Measurements from ENCODE around the gene DTNB.

DTNB gene

DNA sequence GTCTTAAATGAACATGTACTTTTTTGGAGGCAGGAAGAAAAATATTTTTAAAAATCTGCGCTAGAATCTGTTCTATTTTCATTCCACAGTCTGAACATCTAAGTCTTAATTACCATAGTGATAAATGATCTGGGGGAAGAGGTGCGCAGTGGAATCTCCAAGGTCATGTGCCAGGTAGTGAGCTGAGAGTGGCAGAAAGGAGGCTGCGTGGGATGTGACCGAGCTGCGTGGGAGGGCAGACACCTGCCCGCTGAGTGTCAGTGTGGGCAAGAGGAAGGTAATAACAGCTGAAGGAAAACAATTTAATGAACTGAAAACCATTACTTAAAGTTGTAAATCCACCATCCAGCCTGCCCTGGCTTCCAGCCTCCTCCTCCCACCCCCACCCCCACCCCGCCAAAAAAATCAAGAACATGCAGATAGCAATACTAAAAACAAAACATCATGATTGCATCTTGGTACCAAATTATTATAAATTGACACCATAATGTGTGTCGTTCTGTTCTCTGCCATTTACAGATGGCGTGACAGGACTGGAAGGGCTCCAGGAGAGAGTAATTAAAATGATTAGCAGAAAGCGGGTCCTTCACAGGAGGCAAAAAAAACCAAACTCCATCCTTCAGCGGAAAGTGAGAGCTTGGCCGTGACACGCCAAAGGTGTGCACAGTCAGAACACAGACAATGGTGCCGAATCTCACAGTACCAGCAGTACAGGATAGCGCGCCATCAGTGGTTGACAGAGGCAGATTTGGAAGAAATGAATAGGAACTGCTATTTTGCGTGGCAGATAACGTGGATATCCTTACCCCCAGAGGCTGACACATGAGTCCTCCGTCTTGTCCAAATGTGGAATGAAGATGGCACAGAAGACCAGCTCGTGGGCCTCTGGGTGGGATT, 11.4 kb upstream of the DTNB start:
- no peak overlapping the region for H3K27ac ChIP-seq
- no peak for TF ChIP-seq ZFX (IDR thresholded peaks at IDR 0.05)
- TF ChIP-seq, protein P1, sequence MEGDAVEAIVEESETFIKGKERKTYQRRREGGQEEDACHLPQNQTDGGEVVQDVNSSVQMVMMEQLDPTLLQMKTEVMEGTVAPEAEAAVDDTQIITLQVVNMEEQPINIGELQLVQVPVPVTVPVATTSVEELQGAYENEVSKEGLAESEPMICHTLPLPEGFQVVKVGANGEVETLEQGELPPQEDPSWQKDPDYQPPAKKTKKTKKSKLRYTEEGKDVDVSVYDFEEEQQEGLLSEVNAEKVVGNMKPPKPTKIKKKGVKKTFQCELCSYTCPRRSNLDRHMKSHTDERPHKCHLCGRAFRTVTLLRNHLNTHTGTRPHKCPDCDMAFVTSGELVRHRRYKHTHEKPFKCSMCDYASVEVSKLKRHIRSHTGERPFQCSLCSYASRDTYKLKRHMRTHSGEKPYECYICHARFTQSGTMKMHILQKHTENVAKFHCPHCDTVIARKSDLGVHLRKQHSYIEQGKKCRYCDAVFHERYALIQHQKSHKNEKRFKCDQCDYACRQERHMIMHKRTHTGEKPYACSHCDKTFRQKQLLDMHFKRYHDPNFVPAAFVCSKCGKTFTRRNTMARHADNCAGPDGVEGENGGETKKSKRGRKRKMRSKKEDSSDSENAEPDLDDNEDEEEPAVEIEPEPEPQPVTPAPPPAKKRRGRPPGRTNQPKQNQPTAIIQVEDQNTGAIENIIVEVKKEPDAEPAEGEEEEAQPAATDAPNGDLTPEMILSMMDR (conservative IDR thresholded peaks at IDR 0.05) = no peak

DNA sequence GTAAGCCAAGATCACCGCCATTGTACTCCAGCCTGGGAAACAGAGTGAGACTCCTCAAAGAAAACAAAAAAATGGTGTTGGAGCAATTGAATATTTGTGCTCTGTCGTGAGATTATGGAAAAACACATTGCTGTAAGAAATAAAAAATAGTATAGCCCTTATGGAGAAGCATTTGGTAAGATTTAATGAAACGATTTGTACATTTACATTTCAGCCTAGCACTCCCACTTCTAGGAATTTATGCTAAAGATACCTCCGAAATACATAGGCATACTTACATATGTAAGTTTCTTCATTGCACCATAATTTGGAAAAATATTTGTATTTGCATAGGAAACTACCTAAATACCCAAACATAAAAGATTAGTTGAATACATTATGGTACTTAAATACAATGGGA, 8.7 kb upstream of the DTNB start:
- H3K27ac ChIP-seq = no peak overlapping the region
- TF ChIP-seq, protein P1 (conservative IDR thresholded peaks at IDR 0.05) = no peak
- no peak for TF ChIP-seq ZFX (IDR thresholded peaks at IDR 0.05)

GRCh38 chr2:25677877-25678276, 4.5 kb upstream of the DTNB start:
- H3K27ac ChIP-seq = no peak overlapping the region

GRCh38 chr2:25674077-25674362, 643 bp upstream of the DTNB start:
- peak overlapping the region; percentile 91 for H3K27ac ChIP-seq
- TF ChIP-seq ZFX (IDR thresholded peaks at IDR 0.05) = no peak
- TF ChIP-seq, protein P1 (conservative IDR thresholded peaks at IDR 0.05) = no peak

More at GRCh38 chr2:25677877-25678276, 4.5 kb upstream of the DTNB start:
- TF ChIP-seq, protein P1 (conservative IDR thresholded peaks at IDR 0.05) = no peak
- TF ChIP-seq ZFX (IDR thresholded peaks at IDR 0.05) = no peak

GRCh38 chr2:25672494-25673299, 680 bp downstream of the DTNB start:
- 0 out of 2 replicates have a peak, but pooled peaks have one; percentile 57 for TF ChIP-seq ZFX (IDR thresholded peaks at IDR 0.05)
- TF ChIP-seq, protein P1 (conservative IDR thresholded peaks at IDR 0.05) = no peak

DNA sequence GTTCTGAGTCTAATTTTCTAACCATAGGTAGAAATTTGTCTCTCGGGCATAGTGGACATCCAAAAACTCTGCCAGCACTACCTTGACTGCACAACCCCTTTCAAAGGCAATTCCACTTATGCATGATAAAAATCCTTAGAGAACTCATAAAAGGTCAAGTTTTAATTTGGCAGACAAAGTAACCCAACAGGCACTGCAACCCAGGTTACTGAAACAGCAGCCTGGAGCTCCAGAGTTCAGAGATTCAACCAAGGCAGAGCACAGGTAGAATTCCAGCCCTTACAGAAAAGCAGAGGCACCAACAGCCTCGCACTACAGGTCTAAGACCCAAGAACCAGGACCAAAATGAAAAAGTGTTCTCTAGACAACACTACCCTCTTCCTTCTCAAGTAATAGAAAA, 1.8 kb downstream of the DTNB start:
- H3K27ac ChIP-seq = peak overlapping the region; percentile 91
- TF ChIP-seq ZFX (IDR thresholded peaks at IDR 0.05) = no peak
- TF ChIP-seq, protein P1 (conservative IDR thresholded peaks at IDR 0.05) = no peak

More at GRCh38 chr2:25672494-25673299, 680 bp downstream of the DTNB start:
- peak overlapping the region; percentile 91 for H3K27ac ChIP-seq

DNA sequence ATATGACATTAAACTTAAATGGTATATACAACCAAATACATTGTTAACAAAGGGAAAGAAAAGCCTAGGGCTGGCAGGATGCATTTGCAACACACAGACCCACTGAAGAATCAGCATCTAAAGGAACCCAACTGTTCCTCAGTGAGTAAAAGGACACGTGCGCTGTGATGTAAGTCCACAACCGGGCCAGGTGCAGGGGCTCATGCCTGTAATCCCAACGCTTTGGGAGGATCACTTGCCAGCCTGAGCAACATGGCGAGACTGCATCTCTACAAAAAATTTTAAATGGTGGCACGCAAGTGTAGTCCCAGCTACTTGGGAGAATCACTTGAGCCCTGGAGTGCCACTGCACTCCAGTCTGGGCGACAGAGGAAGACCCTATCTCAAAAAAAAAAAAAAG, 3.9 kb downstream of the DTNB start:
- TF ChIP-seq ZFX (IDR thresholded peaks at IDR 0.05) = no peak
- TF ChIP-seq, protein P1 (conservative IDR thresholded peaks at IDR 0.05) = no peak
- H3K27ac ChIP-seq = no peak overlapping the region

Measured in C4-2B (cell line).